A549 treated with RU486 at 1 μM for 4 hours (cell line): ENCODE results near the gene TFF1. TPM values are rescaled to one million over a fixed set of nuclear protein-coding genes. Genes with fewer than 3 reads are reported as not detected.

Experiments
- total RNA-seq: library from RNA; stranded (reverse); fragments of 200-300 nt; extraction: Qiagen RNA extraction; gene quantifications from 5 replicates; pipeline ENCODE4 v1.2.3, GENCODE V29; 2022; ENCODE audit warnings: low read depth

The TFF1 gene
- 22.1 to 29.0 TPM (median 26.3 TPM) in 5 replicates for total RNA-seq

DNA sequence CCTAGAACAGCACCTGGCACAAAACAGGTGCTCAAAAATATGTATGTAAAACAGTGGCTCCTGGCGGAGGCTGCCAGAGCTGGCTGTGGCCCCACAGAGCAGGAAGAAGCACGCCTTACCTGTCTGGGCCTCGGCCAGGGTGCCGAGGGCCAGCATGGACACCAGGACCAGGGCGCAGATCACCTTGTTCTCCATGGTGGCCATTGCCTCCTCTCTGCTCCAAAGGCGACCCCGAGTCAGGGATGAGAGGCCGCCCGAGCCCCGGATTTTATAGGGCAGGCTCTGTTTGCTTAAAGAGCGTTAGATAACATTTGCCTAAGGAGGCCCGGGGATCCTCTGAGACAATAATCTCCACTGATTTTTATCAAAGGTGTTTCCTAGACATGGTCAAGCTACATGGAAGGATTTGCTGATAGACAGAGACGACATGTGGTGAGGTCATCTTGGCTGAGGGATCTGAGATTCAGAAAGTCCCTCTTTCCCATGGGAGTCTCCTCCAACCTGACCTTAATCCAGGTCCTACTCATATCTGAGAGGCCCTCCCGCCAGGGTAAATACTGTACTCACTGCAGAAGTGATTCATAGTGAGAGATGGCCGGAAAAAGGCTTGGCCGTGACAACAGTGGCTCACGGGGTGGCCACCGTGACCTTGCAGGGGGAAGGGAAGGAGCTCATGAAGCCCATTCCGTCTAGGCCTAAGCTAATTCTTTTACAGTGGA lies at the start of gene TFF1:
TFF1 (minus strand) TSS at position 244 of the 719 bp plus-strand sequence; CDS start at position 204, 40 bp downstream.

DNA sequence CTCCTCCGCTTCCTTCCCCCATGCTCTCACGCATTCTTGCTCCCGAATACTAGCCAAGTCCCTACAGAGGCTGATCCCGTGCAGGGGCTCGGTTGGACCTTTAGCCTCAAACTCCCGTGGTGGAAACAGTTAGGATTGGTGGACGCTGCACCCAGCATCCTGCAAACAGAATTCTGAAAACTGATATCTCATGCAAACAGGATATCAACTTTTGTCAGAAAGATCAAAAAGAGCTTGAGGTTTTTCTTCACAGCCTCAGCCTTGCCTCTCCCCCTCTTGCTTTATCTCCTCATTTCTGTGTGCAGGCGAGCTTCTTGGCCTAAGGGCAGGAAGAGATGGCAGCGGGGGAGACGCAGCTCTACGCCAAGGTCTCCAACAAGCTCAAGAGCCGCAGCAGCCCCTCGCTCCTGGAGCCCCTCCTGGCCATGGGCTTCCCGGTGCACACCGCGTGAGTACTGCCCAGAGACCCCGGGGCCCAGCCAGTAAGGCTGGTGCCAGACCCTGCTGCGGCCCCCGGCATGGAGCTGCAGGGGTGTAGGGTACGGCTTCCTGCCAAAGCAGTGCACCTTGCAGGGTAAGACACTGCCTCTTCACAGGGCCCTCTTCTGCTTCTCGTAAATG lies 37.4 kb upstream of the TFF1 start, which contains the start of gene UBASH3A:
UBASH3A (plus strand) TSS at position 292 of the 621 bp plus-strand sequence; CDS start at position 336, 44 bp downstream.

DNA sequence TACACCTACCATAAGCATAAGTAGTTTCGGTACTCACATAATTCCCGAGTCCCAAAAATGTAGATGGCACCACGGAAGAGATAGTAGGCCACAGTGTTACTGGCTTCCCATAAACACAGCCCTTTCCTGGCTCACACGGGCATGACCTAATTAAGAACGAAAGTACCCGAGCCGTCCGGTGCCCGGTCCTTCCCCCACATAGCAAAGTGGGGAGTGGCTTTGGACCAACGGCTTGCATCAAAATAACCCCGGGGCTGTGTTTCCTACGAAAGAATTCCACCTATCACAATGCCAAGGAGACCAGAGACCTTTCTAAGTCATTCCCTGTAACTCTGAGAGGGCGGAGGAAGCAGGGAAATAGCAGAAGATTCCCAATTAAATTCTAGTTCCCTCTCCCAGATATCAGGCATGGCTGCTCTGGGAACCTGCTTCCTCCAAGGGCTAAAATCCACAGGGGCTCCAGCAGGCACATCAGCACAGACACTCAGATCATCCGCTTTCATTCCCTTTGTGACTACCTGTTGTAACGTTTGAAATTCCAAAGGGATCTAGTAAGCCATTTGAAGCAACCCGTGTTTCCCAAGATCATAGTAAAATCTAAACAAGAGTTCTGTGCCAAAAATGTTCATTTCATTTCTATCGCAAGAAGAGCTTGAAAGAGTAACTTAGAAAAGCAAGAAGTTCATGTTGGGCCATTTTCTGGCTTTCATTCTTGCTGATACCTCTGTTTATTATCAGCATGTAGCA lies 29.7 kb upstream of the TFF1 start, which contains the start of gene TMPRSS3:
TMPRSS3 (minus strand) TSS at position 148 of the 747 bp plus-strand sequence. CDS start 635 bp downstream, outside the sequence.

DNA sequence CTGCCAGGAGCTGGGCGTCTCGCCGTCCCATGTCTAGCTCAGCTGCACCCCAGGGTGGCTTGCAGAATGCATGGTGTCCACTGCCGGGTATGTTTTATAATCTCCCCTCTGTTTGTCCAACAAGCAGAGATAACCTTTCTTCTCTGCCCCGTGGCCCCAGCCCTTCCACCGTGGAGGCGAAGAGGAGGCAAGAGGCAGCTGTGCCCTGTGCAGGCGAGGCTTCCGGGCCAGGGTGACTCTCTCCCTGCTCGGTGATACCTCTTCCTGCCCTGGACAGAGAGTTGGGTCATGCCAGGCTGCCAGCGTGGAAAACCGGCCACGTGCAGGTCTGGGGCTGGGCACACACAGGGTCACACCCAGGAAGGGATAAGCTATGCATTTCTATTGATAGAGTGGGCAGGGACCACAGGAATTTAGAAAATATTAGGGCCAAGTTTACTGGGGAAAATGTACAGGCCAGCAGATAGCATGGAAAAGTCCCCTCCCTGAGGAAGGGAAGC lies 15.4 kb downstream of the TFF1 start, which contains the start of gene TFF2:
TFF2 (minus strand) TSS at position 68 of the 500 bp plus-strand sequence; CDS start at position 31, 37 bp downstream.

DNA sequence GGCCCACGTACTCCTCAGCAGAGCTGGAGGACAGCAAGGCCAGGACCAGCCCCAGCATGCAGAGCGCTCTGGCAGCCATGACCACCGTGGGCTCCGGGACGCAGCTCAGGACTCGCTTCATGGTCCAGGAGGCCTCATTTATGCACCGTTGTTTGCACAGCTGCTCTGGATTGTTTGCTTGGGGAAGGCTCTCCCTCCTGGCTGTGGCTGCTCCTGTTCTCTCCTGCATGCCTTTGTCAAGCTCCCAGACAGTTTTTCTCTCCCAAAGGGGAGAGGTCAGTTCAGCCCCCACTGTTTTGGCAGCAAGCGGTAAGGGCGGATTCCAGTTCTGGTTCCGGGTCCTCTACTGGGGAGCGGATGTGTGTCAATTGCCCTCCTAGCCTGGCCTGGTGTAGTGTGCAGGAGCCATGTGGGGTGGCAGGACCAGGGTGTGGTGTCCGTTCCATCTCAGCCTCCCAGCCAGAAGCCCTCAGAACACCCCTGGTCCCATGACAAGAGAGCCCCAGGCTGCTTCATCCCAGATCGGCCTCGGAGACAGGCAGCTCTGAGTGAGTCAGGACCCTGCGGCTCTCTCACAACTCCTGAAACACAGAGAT lies 50.9 kb downstream of the TFF1 start, which contains the start of gene TFF3:
TFF3 (minus strand) TSS at position 114 of the 596 bp plus-strand sequence; CDS start at position 79, 35 bp downstream.

Other genes starting within 250 kb of the TFF1 start
- 2.1 to 2.6 TPM (median 2.4 TPM) in 5 replicates for gene ABCG1, start 147.4 kb downstream of the TFF1 start, total RNA-seq
- gene TFF3, start 51.1 kb downstream of the TFF1 start, total RNA-seq, result not detected in 5 replicates
- gene TFF2, start 15.5 kb downstream of the TFF1 start, total RNA-seq, result 0.47 TPM in 1 of 5 replicates, not detected in the others
- 0.10 to 0.53 TPM (median 0.24 TPM) in 4 of 5 replicates, not detected in the other for gene TMPRSS3, start 29.5 kb upstream of the TFF1 start, total RNA-seq
- gene UBASH3A, start 37.4 kb upstream of the TFF1 start, total RNA-seq, result 0.08 to 0.33 TPM (median 0.09 TPM) in 5 replicates
- 0.68 to 1.3 TPM (median 0.91 TPM) in 5 replicates for gene RSPH1, start 129.7 kb upstream of the TFF1 start, total RNA-seq
- 3.6 to 4.4 TPM (median 3.8 TPM) in 5 replicates for gene SLC37A1, start 147.3 kb upstream of the TFF1 start, total RNA-seq